Neuronal stem cell (in vitro differentiated cells): ENCODE measurements around the gene P3H4.

Experiments
- DNase-seq: peaks from one replicate; pipeline ENCODE4 v3.0.0-alpha.2; 2013; ENCODE audit warnings: low spot score
- H2AFZ ChIP-seq: one replicate; pipeline ENCODE4 v1.6.1; 2013; ENCODE audit warnings: mild to moderate bottlenecking, low read length, inconsistent platforms
- H2AK5ac ChIP-seq: 2 replicates; pipeline ENCODE4 v1.6.1; 2013; ENCODE audit warnings: low read depth, mild to moderate bottlenecking, inconsistent platforms, low read length, moderate library complexity, mixed read lengths
- H2BK120ac ChIP-seq: 2 replicates; pipeline ENCODE4 v1.6.1; 2013; ENCODE audit warnings: low read depth, mild to moderate bottlenecking, inconsistent platforms, low read length, moderate library complexity, mixed read lengths
- H2BK12ac ChIP-seq: one replicate; pipeline ENCODE4 v1.6.1; 2013; ENCODE audit warnings: low read length, inconsistent platforms
- H2BK15ac ChIP-seq: 2 replicates; pipeline ENCODE4 v1.6.1; 2013; ENCODE audit warnings: mild to moderate bottlenecking, low read length, inconsistent platforms, mixed read lengths
- H2BK5ac ChIP-seq: one replicate; pipeline ENCODE4 v1.6.1; 2013; ENCODE audit warnings: inconsistent platforms, mild to moderate bottlenecking, low read length, moderate library complexity
- H3K14ac ChIP-seq: one replicate; pipeline ENCODE4 v1.6.1; 2013; ENCODE audit warnings: low read length, inconsistent platforms
- H3K18ac ChIP-seq: 2 replicates; pipeline ENCODE4 v1.6.1; 2013; ENCODE audit warnings: low read length, inconsistent platforms
- H3K23ac ChIP-seq: 2 replicates; pipeline ENCODE4 v1.6.1; 2013; ENCODE audit warnings: low read depth, mild to moderate bottlenecking, mixed read lengths, low read length, inconsistent platforms; ENCODE audit not compliant: poor library complexity
- H3K27ac ChIP-seq: replicated peaks from 3 replicates; pipeline ENCODE4 v1.5.1; 2013; ENCODE audit warnings: low read length, inconsistent platforms
- H3K27me3 ChIP-seq, 3 experiments: 2 replicates each; pipeline ENCODE4 v1.6.1; 2013; ENCODE audit warnings: low read length in 3 of 3, mild to moderate bottlenecking in 2 of 3, inconsistent platforms in 1 of 3, low read depth in 1 of 3, mixed read lengths in 1 of 3, moderate library complexity in 1 of 3; ENCODE audit not compliant: control insufficient read depth in 3 of 3, insufficient read depth in 3 of 3
- H3K36me3 ChIP-seq, 2 donors: replicated peaks in 1 of 2; 2 replicates each; pipeline ENCODE4 v1.6.1; 2013; ENCODE audit warnings: low read length in 2 of 2; ENCODE audit not compliant: control insufficient read depth in 2 of 2, insufficient read depth in 2 of 2
- H3K4ac ChIP-seq: 2 replicates; pipeline ENCODE4 v1.6.1; 2013; ENCODE audit warnings: inconsistent platforms, mild to moderate bottlenecking, low read length, moderate library complexity
- H3K4me1 ChIP-seq, 2 donors: 1 replicate in 1 of 2; 2 replicates in 1 of 2; pipeline ENCODE4 v1.6.1; 2013; ENCODE audit warnings: low read length in 2 of 2, low read depth in 1 of 2; ENCODE audit not compliant: control insufficient read depth in 2 of 2, insufficient read depth in 1 of 2
- H3K4me2 ChIP-seq: one replicate; pipeline ENCODE4 v1.6.1; 2013; ENCODE audit warnings: mild to moderate bottlenecking, low read length, inconsistent platforms; ENCODE audit not compliant: insufficient read depth, poor library complexity, severe bottlenecking
- H3K4me3 ChIP-seq, 2 donors: 2 replicates each; pipeline ENCODE4 v1.5.1; 2013; ENCODE audit warnings: low read length in 2 of 2, mild to moderate bottlenecking in 2 of 2, inconsistent platforms in 1 of 2, moderate library complexity in 1 of 2
- H3K79me1 ChIP-seq: one replicate; pipeline ENCODE4 v1.6.1; 2013; ENCODE audit warnings: low read depth, mild to moderate bottlenecking, inconsistent platforms, low read length, moderate library complexity
- H3K9ac ChIP-seq: one replicate; pipeline ENCODE4 v1.6.1; 2013; ENCODE audit warnings: mild to moderate bottlenecking, low read depth, low read length, inconsistent platforms; ENCODE audit not compliant: poor library complexity
- H3K9me3 ChIP-seq, 2 donors: replicated peaks in 1 of 2; 2 replicates each; pipeline versions ENCODE3 to v1.6.1; 2013; ENCODE audit warnings: low read length in 2 of 2, mild to moderate bottlenecking in 2 of 2, inconsistent platforms in 1 of 2, low read depth in 1 of 2, mixed read lengths in 1 of 2, moderate library complexity in 1 of 2; ENCODE audit not compliant: control insufficient read depth in 2 of 2, insufficient read depth in 1 of 2
- H4K8ac ChIP-seq: one replicate; pipeline ENCODE4 v1.6.1; 2013; ENCODE audit warnings: low read depth, mild to moderate bottlenecking, inconsistent platforms, low read length, moderate library complexity
- H4K91ac ChIP-seq: one replicate; pipeline ENCODE4 v1.6.1; 2013; ENCODE audit warnings: low read length, low read depth, mild to moderate bottlenecking, inconsistent platforms; ENCODE audit not compliant: poor library complexity
- WGBS, 2 donors: extraction: QIAGEN DNeasy Blood & Tissue Kit; methylation state at CpG; one replicate each; pipeline ENCODE4 v1.1.7; 2013; ENCODE audit warnings: missing lambda C conversion rate in 2 of 2, mixed read lengths in 1 of 2; ENCODE audit not compliant: insufficient read length in 2 of 2, insufficient replicate concordance in 1 of 2; ENCODE audit errors: extremely low coverage in 2 of 2; 5-methylcytosine and 5-hydroxymethylcytosine counted together

Gene P3H4

GRCh38 chr17:41801374-41802271 is 10.1 kb downstream of the P3H4 start:
- Histone ChIP-seq H3K4me2 (no peak overlapping the region), H3K36me3 (peaks cover 16 to 25% of the 10 kb centered on the region in 2 donors), H3K18ac (peak overlapping the region; percentile 44), H3K9me3 (peaks cover 0 to 2% of the 10 kb centered on the region in 2 donors), H3K4ac (no peak overlapping the region), H2AK5ac (peak overlapping the region; percentile 63), H3K4me1 (peaks cover 10 to 11% of the 10 kb centered on the region in 2 donors), H2BK12ac (no peak overlapping the region), H3K9ac (no peak overlapping the region), H2BK120ac (no peak overlapping the region), H4K8ac (no peak overlapping the region), H2AFZ (peak overlapping the region; percentile 73), H3K79me1 (peaks cover 4% of the 10 kb centered on the region), H2BK5ac (no peak overlapping the region), H3K27ac (no peak overlapping the region), H3K27me3 (no peaks in the 10 kb centered on the region), H2BK15ac (no peak overlapping the region), H3K4me3 (no peak overlapping the region), H3K14ac (no peak overlapping the region), H3K23ac (no peak overlapping the region), H4K91ac (no peak overlapping the region)
- DNase-seq, result peak; percentile 77
- no CpG with 5 or more reads among the region's 14 CpGs for WGBS, 2 donors

GRCh38 chr17:41800601-41801373 is 11.0 kb downstream of the P3H4 start:
- H3K27me3 ChIP-seq, result no peaks in the 10 kb centered on the region
- H3K4me2 ChIP-seq, result peak overlapping the region; percentile 11
- H3K23ac ChIP-seq, result peak overlapping the region; percentile 90
- H3K14ac ChIP-seq, result no peak overlapping the region
- no peak overlapping the region for H2BK15ac ChIP-seq
- H2BK12ac ChIP-seq, result no peak overlapping the region
- H3K4me1 ChIP-seq, result peaks cover 10 to 11% of the 10 kb centered on the region in 2 donors
- no peak overlapping the region for H3K4ac ChIP-seq
- no peak for DNase-seq
- peaks cover 4% of the 10 kb centered on the region for H3K79me1 ChIP-seq
- peak overlapping the region; percentile 23 for H2AK5ac ChIP-seq
- no peak overlapping the region for H3K27ac ChIP-seq
- peak overlapping the region; percentile 73 for H2AFZ ChIP-seq
- peaks cover 0 to 2% of the 10 kb centered on the region in 2 donors for H3K9me3 ChIP-seq
- no peak overlapping the region for H4K91ac ChIP-seq
- WGBS, 2 donors, result no CpG with 5 or more reads among the region's 18 CpGs
- no peak overlapping the region for H3K4me3 ChIP-seq
- H3K9ac ChIP-seq, result no peak overlapping the region
- no peak overlapping the region for H4K8ac ChIP-seq
- no peak overlapping the region for H2BK5ac ChIP-seq
- peaks cover 12 to 18% of the 10 kb centered on the region in 2 donors for H3K36me3 ChIP-seq
- H2BK120ac ChIP-seq, result no peak overlapping the region
- H3K18ac ChIP-seq, result peak overlapping the region; percentile 59

DNA sequence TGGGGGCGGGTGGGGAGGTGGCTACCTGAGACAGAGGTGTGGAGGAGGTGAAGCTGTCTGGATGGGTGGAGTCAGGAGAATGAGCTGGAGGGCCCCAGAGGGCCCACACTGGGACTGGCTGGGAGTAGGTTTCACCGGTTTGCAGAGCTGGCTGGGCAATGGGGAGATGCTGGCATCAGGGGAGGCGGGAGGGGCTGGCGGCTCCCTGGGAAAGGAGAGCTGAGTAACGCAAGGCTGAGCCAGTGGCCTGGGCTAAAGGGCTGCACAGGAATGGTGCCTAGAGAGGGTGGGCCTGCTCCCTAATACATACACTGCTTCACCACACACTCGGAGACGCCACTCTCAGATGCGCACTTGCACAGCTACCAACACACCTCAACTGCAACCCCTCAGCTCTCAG is 12.4 kb downstream of the P3H4 start:
- no peak overlapping the region for H3K27ac ChIP-seq
- H3K4ac ChIP-seq, result no peak overlapping the region
- H3K23ac ChIP-seq, result peak overlapping the region; percentile 73
- H4K91ac ChIP-seq, result no peak overlapping the region
- peaks cover 8 to 11% of the 10 kb centered on the region in 2 donors for H3K36me3 ChIP-seq
- H3K18ac ChIP-seq, result peak overlapping the region; percentile 5
- H2AFZ ChIP-seq, result no peak overlapping the region
- H4K8ac ChIP-seq, result no peak overlapping the region
- no peak for DNase-seq
- H3K14ac ChIP-seq, result peak overlapping the region; percentile 47
- peak overlapping the region; percentile 53 for H2AK5ac ChIP-seq
- H3K4me1 ChIP-seq, result peaks cover 11% of the 10 kb centered on the region in 2 donors
- H3K27me3 ChIP-seq, result no peaks in the 10 kb centered on the region
- no peak overlapping the region for H2BK120ac ChIP-seq
- peaks cover 4% of the 10 kb centered on the region for H3K79me1 ChIP-seq
- no peak overlapping the region for H3K4me3 ChIP-seq
- peak overlapping the region; percentile 55 for H2BK15ac ChIP-seq
- no peak overlapping the region for H3K9ac ChIP-seq
- no peaks in the 10 kb centered on the region for H3K9me3 ChIP-seq
- H3K4me2 ChIP-seq, result no peak overlapping the region
- WGBS, 2 donors, result no CpG with 5 or more reads among the region's 8 CpGs
- no peak overlapping the region for H2BK5ac ChIP-seq
- no peak overlapping the region for H2BK12ac ChIP-seq

DNA sequence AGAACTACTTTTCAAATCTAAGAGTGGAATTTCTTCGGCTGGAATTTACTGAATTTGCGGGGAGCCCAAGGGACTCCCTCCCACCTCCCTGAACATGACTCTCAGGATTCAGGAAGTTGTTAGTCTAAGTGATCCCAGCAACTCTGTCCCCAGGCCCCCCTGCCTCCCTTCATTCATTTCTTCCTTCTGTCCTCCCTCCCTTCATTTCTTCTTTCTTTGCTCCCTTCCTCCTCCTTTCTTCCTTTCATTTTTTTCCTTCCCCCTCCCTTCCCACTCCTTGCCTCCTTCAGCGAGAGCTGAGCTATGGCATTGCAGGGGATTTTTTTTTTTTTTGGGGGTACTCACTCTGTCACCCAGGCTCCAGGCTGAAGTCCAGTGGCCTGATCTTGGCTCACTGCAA is 14.4 kb downstream of the P3H4 start:
- Histone ChIP-seq H3K4me1 (peaks cover 29 to 30% of the 10 kb centered on the region in 2 donors), H2BK12ac (no peak overlapping the region), H3K36me3 (peaks cover 4 to 5% of the 10 kb centered on the region in 2 donors), H3K27me3 (no peaks in the 10 kb centered on the region), H3K23ac (no peak overlapping the region), H3K4me2 (no peak overlapping the region), H3K79me1 (no peaks in the 10 kb centered on the region), H4K91ac (no peak overlapping the region), H2AK5ac (no peak overlapping the region), H3K18ac (no peak overlapping the region), H3K4ac (no peak overlapping the region), H4K8ac (no peak overlapping the region), H3K14ac (no peak overlapping the region), H2AFZ (no peak overlapping the region), H3K27ac (no peak overlapping the region), H2BK5ac (no peak overlapping the region), H2BK120ac (no peak overlapping the region), H3K9me3 (no peaks in the 10 kb centered on the region), H3K4me3 (no peak overlapping the region), H2BK15ac (no peak overlapping the region), H3K9ac (no peak overlapping the region)
- no peak for DNase-seq
- no CpG with 5 or more reads among the region's 3 CpGs for WGBS, 2 donors
